Neural progenitor cell (in vitro differentiated cells): ENCODE data around the gene RSBN1L. TPM values are rescaled to one million over a fixed set of nuclear protein-coding genes. Genes with fewer than 3 reads are reported as not detected.

ENCODE experiments used
- DNase-seq: peaks from one replicate; pipeline ENCODE4 v3.0.0-alpha.2; 2016; ENCODE audit warnings: low spot score
- H2AFZ ChIP-seq: fragments of 200-600 bp; sonication (generic); replicated peaks from 2 replicates; pipeline ENCODE4 v1.6.1; 2016; ENCODE audit warnings: antibody characterized with exemption
- H3F3A ChIP-seq: fragments of 200-600 bp; sonication (generic); 2 replicates; pipeline ENCODE4 v1.6.1; 2016; ENCODE audit warnings: antibody characterized with exemption, low read depth
- H3K27ac ChIP-seq: fragments of 200-600 bp; sonication (generic); 2 replicates; pipeline ENCODE4 v1.5.1; 2016; ENCODE audit warnings: mild to moderate bottlenecking
- H3K27me3 ChIP-seq: fragments of 200-600 bp; sonication (generic); 2 replicates; pipeline ENCODE4 v1.6.1; 2016; ENCODE audit warnings: mild to moderate bottlenecking, moderate library complexity
- H3K36me3 ChIP-seq: fragments of 200-600 bp; sonication (generic); 2 replicates; pipeline ENCODE4 v1.5.1; 2016
- H3K4me1 ChIP-seq: fragments of 200-600 bp; sonication (generic); 2 replicates; pipeline ENCODE4 v1.6.1; 2016; ENCODE audit warnings: mixed run types
- H3K4me2 ChIP-seq: fragments of 200-600 bp; sonication (generic); 2 replicates; pipeline ENCODE4 v1.6.1; 2016
- H3K4me3 ChIP-seq: fragments of 200-600 bp; sonication (generic); 2 replicates; pipeline ENCODE4 v1.5.1; 2016
- H3K79me2 ChIP-seq: fragments of 200-600 bp; sonication (generic); 2 replicates; pipeline ENCODE4 v1.6.1; 2016; ENCODE audit warnings: low read depth
- H3K9ac ChIP-seq: fragments of 200-600 bp; sonication (generic); 2 replicates; pipeline ENCODE4 v1.6.1; 2016
- H3K9me3 ChIP-seq: fragments of 200-600 bp; sonication (generic); 2 replicates; pipeline ENCODE4 v1.5.1; 2016; ENCODE audit warnings: low read depth
- H4K20me1 ChIP-seq: fragments of 200-600 bp; sonication (generic); 2 replicates; pipeline ENCODE4 v1.6.1; 2016; ENCODE audit warnings: low read depth
- H3K27ac Mint-ChIP-seq: 3 replicates; pipeline ENCODE4 v1.8.0; 2021; ENCODE audit warnings: mixed read lengths
- H3K27me3 Mint-ChIP-seq: 2 replicates; pipeline ENCODE4 v1.8.0; 2022; ENCODE audit warnings: low read depth, mild to moderate bottlenecking, inconsistent platforms, moderate library complexity, mixed read lengths; ENCODE audit not compliant: insufficient read depth
- H3K36me3 Mint-ChIP-seq: 3 replicates; pipeline ENCODE4 v1.8.0; 2021; ENCODE audit warnings: mixed read lengths
- H3K4me1 Mint-ChIP-seq: 3 replicates; pipeline ENCODE4 v1.8.0; 2021; ENCODE audit warnings: mixed read lengths
- H3K4me3 Mint-ChIP-seq: 3 replicates; pipeline ENCODE4 v1.8.0; 2021; ENCODE audit warnings: mild to moderate bottlenecking, moderate library complexity, mixed read lengths
- H3K9me3 Mint-ChIP-seq: 3 replicates; pipeline ENCODE4 v1.8.0; 2020; ENCODE audit warnings: mixed read lengths
- CTCF ChIP-seq: fragments of 200-600 bp; sonication (generic); IDR thresholded peaks from 2 replicates; pipeline ENCODE4 v1.5.1; 2017; ENCODE audit warnings: antibody characterized with exemption, mild to moderate bottlenecking
- EZH2 ChIP-seq: fragments of 200-600 bp; sonication (generic); IDR thresholded peaks from 2 replicates; pipeline ENCODE4 v1.6.1; 2017; ENCODE audit warnings: antibody characterized with exemption, mild to moderate bottlenecking, moderate library complexity
- EZH2phosphoT487 ChIP-seq: fragments of 200-600 bp; sonication (generic); IDR thresholded peaks from 2 replicates; pipeline ENCODE4 v1.6.1; 2017; ENCODE audit warnings: antibody characterized with exemption
- total RNA-seq: library from RNA; depleted of rRNA; stranded (reverse); fragments of >200 nt; gene quantifications from 2 replicates; pipeline ENCODE4 v1.2.3, GENCODE V29; 2015; ENCODE audit warnings: low replicate concordance

RSBN1L gene
- total RNA-seq, 1 donor from 2014 or later = 25.0 TPM

GRCh38 chr7:77765481-77765880 is 69.2 kb downstream of the RSBN1L start:
- TF ChIP-seq CTCF (no peak), EZH2 (no peak), EZH2phosphoT487 (no peak)
- no peak overlapping the region for H3K27ac Mint-ChIP-seq
- H3K4me1 Mint-ChIP-seq = no peaks in the 10 kb centered on the region
- no peak for DNase-seq
- no peak overlapping the region for H3K9ac ChIP-seq
- H3K4me3 ChIP-seq = no peak overlapping the region
- H3F3A ChIP-seq = no peaks in the 10 kb centered on the region
- no peaks in the 10 kb centered on the region for H3K9me3 ChIP-seq
- H3K4me1 ChIP-seq = no peaks in the 10 kb centered on the region
- H3K27me3 ChIP-seq = no peaks in the 10 kb centered on the region
- H3K27me3 Mint-ChIP-seq = no peaks in the 10 kb centered on the region
- H3K4me2 ChIP-seq = no peak overlapping the region
- no peak overlapping the region for H3K4me3 Mint-ChIP-seq
- H3K79me2 ChIP-seq = peaks cover 39% of the 10 kb centered on the region
- H4K20me1 ChIP-seq = peaks cover 5% of the 10 kb centered on the region
- no peaks in the 10 kb centered on the region for H3K36me3 ChIP-seq
- H3K9me3 Mint-ChIP-seq = no peaks in the 10 kb centered on the region
- H3K27ac ChIP-seq = no peak overlapping the region
- no peak overlapping the region for H2AFZ ChIP-seq
- H3K36me3 Mint-ChIP-seq = peaks cover 11% of the 10 kb centered on the region

GRCh38 chr7:77765906-77766800 is 69.9 kb downstream of the RSBN1L start:
- H3K4me1 Mint-ChIP-seq = no peaks in the 10 kb centered on the region
- Histone ChIP-seq H3K79me2 (peaks cover 32% of the 10 kb centered on the region), H3K36me3 (no peaks in the 10 kb centered on the region), H3K4me1 (no peaks in the 10 kb centered on the region), H3K4me3 (no peak overlapping the region), H4K20me1 (peaks cover 5% of the 10 kb centered on the region), H3K27me3 (no peaks in the 10 kb centered on the region), H3F3A (no peaks in the 10 kb centered on the region), H3K27ac (no peak overlapping the region), H2AFZ (no peak overlapping the region), H3K9me3 (no peaks in the 10 kb centered on the region), H3K4me2 (no peak overlapping the region), H3K9ac (no peak overlapping the region)
- no peaks in the 10 kb centered on the region for H3K9me3 Mint-ChIP-seq
- H3K4me3 Mint-ChIP-seq = no peak overlapping the region
- peaks cover 14% of the 10 kb centered on the region for H3K36me3 Mint-ChIP-seq
- no peak for TF ChIP-seq EZH2phosphoT487
- TF ChIP-seq CTCF = no peak
- TF ChIP-seq EZH2 = no peak
- peak; percentile 2 for DNase-seq
- no peaks in the 10 kb centered on the region for H3K27me3 Mint-ChIP-seq
- H3K27ac Mint-ChIP-seq = no peak overlapping the region

- Histone ChIP-seq H3K27me3 (no peaks in the 10 kb centered on the region), H3K4me1 (no peaks in the 10 kb centered on the region), H3F3A (no peaks in the 10 kb centered on the region), H3K27ac (no peak overlapping the region), H3K4me3 (no peak overlapping the region), H3K79me2 (peaks cover 24% of the 10 kb centered on the region), H3K4me2 (no peak overlapping the region), H3K9me3 (no peaks in the 10 kb centered on the region), H4K20me1 (peaks cover 5% of the 10 kb centered on the region), H3K36me3 (no peaks in the 10 kb centered on the region), H3K9ac (no peak overlapping the region), H2AFZ (no peak overlapping the region)
- no peak overlapping the region for H3K27ac Mint-ChIP-seq
- no peak overlapping the region for H3K4me3 Mint-ChIP-seq
- DNase-seq = no peak
- H3K4me1 Mint-ChIP-seq = no peaks in the 10 kb centered on the region
- peaks cover 15% of the 10 kb centered on the region for H3K36me3 Mint-ChIP-seq
- no peaks in the 10 kb centered on the region for H3K9me3 Mint-ChIP-seq
- TF ChIP-seq EZH2phosphoT487 (no peak), EZH2 (no peak), CTCF (no peak)
- H3K27me3 Mint-ChIP-seq = no peaks in the 10 kb centered on the region
These were observed 70.7 kb downstream of the RSBN1L start for GRCh38 chr7:77766801-77767605.
